C1 segment of cervical spinal cord (tissue), 14 donors: ENCODE data around the gene LRRC43.
A peak's percentile ranks its signal among the peaks of the same experiment; 100 is the strongest.
"Not testable (repeated sequence)": the region's sequence is repeated elsewhere in the genome, so short reads cannot be mapped to it uniquely, and the experiment has no call there.

Experiments used
- DNase-seq, 14 donors: peaks; one replicate each; lab custom pipeline; 2025; lab: John Stamatoyannopoulos, UW

The LRRC43 gene

DNA sequence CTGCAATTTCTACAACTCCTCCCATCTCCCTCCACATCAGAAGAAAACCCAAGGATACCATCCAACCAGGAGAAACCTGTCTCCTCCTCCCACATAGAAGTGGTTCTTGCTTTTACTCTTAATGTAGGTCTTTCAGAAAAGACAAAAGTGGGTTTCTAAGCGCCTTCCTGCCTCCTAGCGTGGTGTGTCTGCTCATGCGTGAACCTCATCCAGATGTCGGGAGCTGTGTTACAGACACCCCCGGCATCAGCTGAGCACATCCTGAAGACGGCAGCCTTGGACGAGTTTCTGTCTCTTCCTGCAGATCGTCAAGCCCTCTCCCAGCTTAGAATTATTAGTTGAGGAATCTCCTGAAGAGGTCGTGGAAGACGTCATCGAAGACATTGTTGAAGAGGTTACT lies 9.5 kb downstream of the LRRC43 start:
- no peak for DNase-seq

DNA sequence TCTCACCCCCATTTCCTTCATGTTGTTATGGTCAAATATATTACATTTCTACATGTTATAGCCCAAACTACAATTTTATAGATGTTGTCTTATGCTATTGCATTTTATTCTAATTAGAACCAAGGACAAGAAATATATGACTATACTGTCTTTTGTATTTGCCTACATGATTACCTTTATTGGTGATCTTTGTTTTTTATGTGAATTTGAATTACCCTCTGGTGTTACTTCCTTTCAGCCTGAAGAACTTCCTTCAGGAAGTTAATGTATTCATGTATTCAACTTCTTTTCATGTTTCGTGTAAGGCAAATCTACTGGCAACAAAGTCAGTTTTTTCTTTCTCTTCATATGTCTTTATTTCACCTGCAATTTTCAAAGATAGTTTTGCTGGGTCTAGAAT lies 11.9 kb downstream of the LRRC43 start:
- DNase-seq, result no peak

DNA sequence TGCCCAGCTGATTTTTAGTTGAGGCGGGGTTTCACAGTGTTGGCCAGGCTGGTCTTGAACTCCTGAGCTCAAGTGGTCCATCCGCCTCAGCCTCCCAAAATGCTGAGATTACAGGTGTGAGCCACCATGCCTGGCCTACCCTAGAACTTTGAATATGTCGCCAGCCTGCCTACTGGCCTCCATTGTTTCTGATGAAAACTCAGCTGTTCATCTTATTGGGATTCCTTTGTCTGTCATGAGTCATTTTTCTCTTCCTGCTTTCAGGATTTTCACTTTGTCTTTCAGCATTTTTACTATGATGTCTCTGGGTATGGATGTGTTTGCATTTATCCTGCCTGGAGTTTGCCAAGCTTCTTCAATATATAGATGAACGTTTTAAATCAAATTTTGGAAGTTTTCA lies 12.5 kb downstream of the LRRC43 start:
- DNase-seq, result no peak

- no peak for DNase-seq
These were observed 14.7 kb downstream of the LRRC43 start for GRCh38 chr12:122197612-122197966.

GRCh38 chr12:122199484-122200355 lies 16.8 kb downstream of the LRRC43 start:
- no peak for DNase-seq

- DNase-seq, result no peak
These were observed 17.7 kb downstream of the LRRC43 start for GRCh38 chr12:122200541-122201175.

DNA sequence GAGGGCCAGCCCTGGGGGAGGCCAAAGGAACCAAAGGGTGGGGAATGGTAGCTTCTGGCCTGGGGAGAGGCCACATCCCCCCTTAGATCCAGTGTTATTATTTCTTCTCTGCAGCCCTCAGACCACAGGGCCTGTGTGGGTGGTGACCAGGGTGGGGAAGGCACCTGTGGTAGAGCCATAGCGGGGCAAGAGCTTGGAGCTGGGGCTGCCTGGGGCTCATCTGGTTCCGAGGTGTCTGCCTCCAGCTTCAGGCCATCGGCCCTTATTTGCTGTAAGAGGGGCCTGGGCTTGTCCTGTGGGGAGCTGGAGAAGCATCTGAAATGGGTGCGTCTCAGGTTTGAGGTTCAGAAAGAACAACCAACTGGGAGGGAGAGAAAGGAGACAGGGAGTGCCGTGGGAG lies 18.5 kb downstream of the LRRC43 start:
- no peak for DNase-seq

DNA sequence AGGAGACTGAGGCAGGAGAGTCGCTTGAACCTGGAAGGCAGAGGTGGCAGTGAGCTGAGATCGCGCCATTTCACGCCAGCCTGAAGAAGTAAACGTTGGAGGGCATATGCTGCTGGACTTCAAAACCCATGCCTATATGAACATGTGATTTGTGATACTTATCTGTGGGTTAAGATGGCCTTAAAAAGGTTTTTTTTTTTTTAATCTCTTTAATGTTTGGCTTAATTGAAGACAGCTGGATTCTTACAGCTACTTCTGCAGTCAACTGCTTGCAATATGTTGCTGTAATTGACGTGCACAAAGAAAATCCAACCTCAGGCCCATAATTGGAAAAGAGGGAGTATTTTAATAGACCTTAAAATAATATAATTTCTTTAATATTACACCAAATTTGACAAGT lies 19.1 kb downstream of the LRRC43 start:
- DNase-seq, result no peak

GRCh38 chr12:122202811-122203210 lies 19.9 kb downstream of the LRRC43 start:
- DNase-seq, result not testable (repeated sequence)

- peak in 2 of 14 donors; percentile 31 to 82 for DNase-seq
These were observed 20.6 kb downstream of the LRRC43 start, which contains the start of gene B3GNT4 for GRCh38 chr12:122203301-122204166. TSS of gene B3GNT4 (plus strand) at chr12:122203709. CDS start at chr12:122204619, 910 bp downstream.

- DNase-seq, result peak in 1 of 14 donors; percentile 13
These were observed 21.5 kb downstream of the LRRC43 start for GRCh38 chr12:122204167-122205052.

DNA sequence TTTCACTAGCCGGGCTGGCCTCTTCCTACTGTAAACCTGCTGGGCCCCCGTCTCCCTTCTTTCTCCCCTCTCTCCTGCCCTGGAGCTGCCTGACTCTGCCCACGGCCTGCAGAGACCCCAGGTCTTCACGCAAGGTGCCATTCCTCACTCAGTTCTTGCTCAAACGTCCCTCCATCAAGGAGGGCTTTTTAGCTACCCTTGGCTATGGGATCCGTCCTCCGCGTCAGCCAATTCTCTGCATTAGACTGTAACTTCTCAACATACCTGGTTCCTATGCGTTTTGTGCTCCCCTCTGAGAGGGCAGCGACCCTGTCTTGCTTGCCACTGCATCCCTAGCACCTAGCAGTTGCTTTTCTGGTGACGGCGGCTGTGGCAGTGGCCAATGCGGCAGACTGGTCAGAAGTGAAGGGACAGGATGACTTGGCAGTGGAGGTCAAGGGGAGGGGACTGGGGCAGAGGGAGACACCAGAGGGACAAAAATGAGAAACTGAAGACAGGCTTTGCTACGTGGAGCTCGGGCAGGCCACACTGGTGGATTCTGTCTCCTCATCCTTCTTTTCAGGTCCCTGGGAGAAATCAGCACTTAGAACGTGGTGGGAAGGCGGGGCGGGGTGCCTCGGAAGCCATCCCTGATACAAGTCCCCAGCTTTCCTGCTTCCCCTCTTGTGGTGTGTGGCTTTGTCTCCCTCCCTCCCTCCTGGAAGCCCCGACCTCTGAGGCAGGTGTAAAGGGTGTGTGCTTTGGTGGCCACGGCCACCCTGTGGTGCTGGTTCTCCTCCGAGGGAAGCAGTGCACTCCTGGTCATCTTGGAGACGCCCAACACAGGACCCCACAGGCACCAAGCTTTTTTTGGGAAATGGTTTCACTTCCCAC lies 22.4 kb downstream of the LRRC43 start:
- DNase-seq, result peak in 1 of 14 donors; percentile 35

DNA sequence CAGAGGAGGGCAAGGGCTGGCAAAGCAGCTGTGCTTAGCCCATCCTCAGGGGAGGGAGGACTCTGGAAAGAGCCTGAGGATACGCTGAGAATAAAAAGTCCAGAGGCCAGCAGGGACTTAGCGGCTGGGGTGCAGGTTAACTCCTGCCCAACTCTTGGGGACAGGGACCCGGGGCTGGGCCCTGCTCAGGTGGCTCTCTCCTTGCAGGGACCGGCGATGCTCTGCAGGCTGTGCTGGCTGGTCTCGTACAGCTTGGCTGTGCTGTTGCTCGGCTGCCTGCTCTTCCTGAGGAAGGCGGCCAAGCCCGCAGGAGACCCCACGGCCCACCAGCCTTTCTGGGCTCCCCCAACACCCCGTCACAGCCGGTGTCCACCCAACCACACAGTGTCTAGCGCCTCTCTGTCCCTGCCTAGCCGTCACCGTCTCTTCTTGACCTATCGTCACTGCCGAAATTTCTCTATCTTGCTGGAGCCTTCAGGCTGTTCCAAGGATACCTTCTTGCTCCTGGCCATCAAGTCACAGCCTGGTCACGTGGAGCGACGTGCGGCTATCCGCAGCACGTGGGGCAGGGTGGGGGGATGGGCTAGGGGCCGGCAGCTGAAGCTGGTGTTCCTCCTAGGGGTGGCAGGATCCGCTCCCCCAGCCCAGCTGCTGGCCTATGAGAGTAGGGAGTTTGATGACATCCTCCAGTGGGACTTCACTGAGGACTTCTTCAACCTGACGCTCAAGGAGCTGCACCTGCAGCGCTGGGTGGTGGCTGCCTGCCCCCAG lies 23.4 kb downstream of the LRRC43 start:
- DNase-seq, result no peak

DNA sequence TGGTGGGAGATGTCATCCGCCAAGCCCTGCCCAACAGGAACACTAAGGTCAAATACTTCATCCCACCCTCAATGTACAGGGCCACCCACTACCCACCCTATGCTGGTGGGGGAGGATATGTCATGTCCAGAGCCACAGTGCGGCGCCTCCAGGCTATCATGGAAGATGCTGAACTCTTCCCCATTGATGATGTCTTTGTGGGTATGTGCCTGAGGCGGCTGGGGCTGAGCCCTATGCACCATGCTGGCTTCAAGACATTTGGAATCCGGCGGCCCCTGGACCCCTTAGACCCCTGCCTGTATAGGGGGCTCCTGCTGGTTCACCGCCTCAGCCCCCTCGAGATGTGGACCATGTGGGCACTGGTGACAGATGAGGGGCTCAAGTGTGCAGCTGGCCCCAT lies 24.1 kb downstream of the LRRC43 start:
- DNase-seq, result no peak

- no peak for DNase-seq
These were observed 24.5 kb downstream of the LRRC43 start for GRCh38 chr12:122207391-122207790.

GRCh38 chr12:122208073-122208820 lies 25.3 kb downstream of the LRRC43 start:
- peak in 1 of 14 donors; percentile 35 for DNase-seq

GRCh38 chr12:122215771-122216170 lies 32.8 kb downstream of the LRRC43 start:
- DNase-seq, result no peak

- DNase-seq, result no peak
These were observed 33.5 kb downstream of the LRRC43 start for GRCh38 chr12:122216445-122216844.
